Osteocyte (in vitro differentiated cells): ENCODE measurements around the gene CHRNB2. TPM values are rescaled to one million over a fixed set of nuclear protein-coding genes. Genes with fewer than 3 reads are reported as not detected.

Experiments used
- DNase-seq: peaks from one replicate; pipeline ENCODE4 v3.0.0; 2021; ENCODE audit warnings: mixed read lengths; ENCODE audit not compliant: unreplicated experiment; ENCODE audit errors: extremely low spot score
- H3K27ac Mint-ChIP-seq: one replicate; pipeline ENCODE4 v1.8.0; 2021; ENCODE audit warnings: mild to moderate bottlenecking, mixed read lengths; ENCODE audit not compliant: unreplicated experiment
- H3K27me3 Mint-ChIP-seq: one replicate; pipeline ENCODE4 v1.8.0; 2021; ENCODE audit warnings: mixed read lengths; ENCODE audit not compliant: unreplicated experiment
- H3K36me3 Mint-ChIP-seq: one replicate; pipeline ENCODE4 v1.8.0; 2021; ENCODE audit warnings: mixed read lengths; ENCODE audit not compliant: unreplicated experiment
- H3K4me1 Mint-ChIP-seq: one replicate; pipeline ENCODE4 v1.8.0; 2021; ENCODE audit warnings: mixed read lengths; ENCODE audit not compliant: unreplicated experiment
- H3K4me3 Mint-ChIP-seq: one replicate; pipeline ENCODE4 v1.8.0; 2021; ENCODE audit warnings: mild to moderate bottlenecking, moderate library complexity, mixed read lengths; ENCODE audit not compliant: unreplicated experiment
- H3K9me3 Mint-ChIP-seq: one replicate; pipeline ENCODE4 v1.8.0; 2021; ENCODE audit warnings: mixed read lengths; ENCODE audit not compliant: unreplicated experiment
- CTCF ChIP-seq: fragments of 200-600 bp; sonication (generic); IDR thresholded peaks from 2 replicates; pipeline ENCODE4 v1.5.0; 2021; ENCODE audit warnings: antibody characterized with exemption, mild to moderate bottlenecking, moderate library complexity
- total RNA-seq: library from RNA; stranded (reverse); gene quantifications from 2 replicates; pipeline ENCODE4 v1.2.1, GENCODE V29; 2021

CHRNB2 gene
- total RNA-seq, 1 donor from 2014 or later: 0.27 TPM

- H3K27ac Mint-ChIP-seq: no peak overlapping the region
- no peaks in the 10 kb centered on the region for H3K9me3 Mint-ChIP-seq
- peaks cover 21% of the 10 kb centered on the region for H3K36me3 Mint-ChIP-seq
- H3K4me1 Mint-ChIP-seq: peaks cover 5% of the 10 kb centered on the region
- H3K27me3 Mint-ChIP-seq: peaks cover 2% of the 10 kb centered on the region
- H3K4me3 Mint-ChIP-seq: no peak overlapping the region
- DNase-seq: no peak
- no peak for TF ChIP-seq CTCF
Observed at GRCh38 chr1:154547105-154547732, 20.4 kb upstream of the CHRNB2 start.

GRCh38 chr1:154548028-154548427 lies 19.6 kb upstream of the CHRNB2 start:
- peaks cover 5% of the 10 kb centered on the region for H3K4me1 Mint-ChIP-seq
- DNase-seq: no peak
- TF ChIP-seq CTCF: no peak
- H3K9me3 Mint-ChIP-seq: no peaks in the 10 kb centered on the region
- H3K27me3 Mint-ChIP-seq: no peaks in the 10 kb centered on the region
- H3K36me3 Mint-ChIP-seq: peaks cover 27% of the 10 kb centered on the region
- no peak overlapping the region for H3K4me3 Mint-ChIP-seq
- H3K27ac Mint-ChIP-seq: peak overlapping the region; percentile 11

GRCh38 chr1:154549202-154549770 lies 18.3 kb upstream of the CHRNB2 start:
- TF ChIP-seq CTCF: no peak
- Mint-ChIP-seq H3K9me3 (no peaks in the 10 kb centered on the region), H3K27ac (no peak overlapping the region), H3K4me3 (no peak overlapping the region), H3K27me3 (no peaks in the 10 kb centered on the region), H3K4me1 (peaks cover 5% of the 10 kb centered on the region), H3K36me3 (peaks cover 38% of the 10 kb centered on the region)
- no peak for DNase-seq

GRCh38 chr1:154550070-154550469 lies 17.5 kb upstream of the CHRNB2 start:
- peaks cover 7% of the 10 kb centered on the region for H3K4me1 Mint-ChIP-seq
- H3K27me3 Mint-ChIP-seq: no peaks in the 10 kb centered on the region
- no peak for DNase-seq
- H3K9me3 Mint-ChIP-seq: no peaks in the 10 kb centered on the region
- TF ChIP-seq CTCF: no peak
- no peak overlapping the region for H3K27ac Mint-ChIP-seq
- no peak overlapping the region for H3K4me3 Mint-ChIP-seq
- H3K36me3 Mint-ChIP-seq: peaks cover 45% of the 10 kb centered on the region

- Mint-ChIP-seq H3K4me3 (no peak overlapping the region), H3K36me3 (peaks cover 49% of the 10 kb centered on the region), H3K27ac (no peak overlapping the region), H3K4me1 (peaks cover 9% of the 10 kb centered on the region), H3K9me3 (no peaks in the 10 kb centered on the region), H3K27me3 (no peaks in the 10 kb centered on the region)
- no peak for DNase-seq
- TF ChIP-seq CTCF: no peak
Observed at GRCh38 chr1:154550657-154551056, 16.9 kb upstream of the CHRNB2 start.
